Mesenchymal stem cell (in vitro differentiated cells and primary cell): Measurements from ENCODE around the gene PLEKHD1.

ENCODE experiments used
- DNase-seq: peaks from one replicate; pipeline ENCODE4 v3.0.0-alpha.2; 2013
- H2AFZ ChIP-seq: one replicate; pipeline ENCODE4 v1.6.1; 2013; ENCODE audit warnings: low read depth, mild to moderate bottlenecking, control low read depth, inconsistent platforms, low read length, moderate library complexity
- H2AK5ac ChIP-seq: 2 replicates; pipeline ENCODE4 v1.6.1; 2013; ENCODE audit warnings: low read length, moderate library complexity, mild to moderate bottlenecking, inconsistent platforms; ENCODE audit not compliant: severe bottlenecking
- H2BK120ac ChIP-seq: one replicate; pipeline ENCODE4 v1.6.1; 2013; ENCODE audit warnings: low read depth, mild to moderate bottlenecking, inconsistent platforms, low read length, moderate library complexity
- H2BK12ac ChIP-seq, 2 experiments: one replicate each; pipeline ENCODE4 v1.6.1; 2013; ENCODE audit warnings: inconsistent platforms in 2 of 2, low read length in 2 of 2, mild to moderate bottlenecking in 2 of 2, moderate library complexity in 2 of 2, control low read depth in 1 of 2
- H2BK15ac ChIP-seq: one replicate; pipeline ENCODE4 v1.6.1; 2013; ENCODE audit warnings: mild to moderate bottlenecking, low read depth, inconsistent platforms; ENCODE audit not compliant: poor library complexity, severe bottlenecking
- H2BK5ac ChIP-seq: 2 replicates; pipeline ENCODE4 v1.6.1; 2013; ENCODE audit warnings: low read depth, mild to moderate bottlenecking, low read length, control low read depth, inconsistent platforms; ENCODE audit not compliant: poor library complexity, severe bottlenecking
- H3K14ac ChIP-seq, 2 experiments: one replicate each; pipeline ENCODE4 v1.6.1; 2013; ENCODE audit warnings: inconsistent platforms in 2 of 2, low read length in 2 of 2, control low read depth in 1 of 2, mild to moderate bottlenecking in 1 of 2, moderate library complexity in 1 of 2
- H3K18ac ChIP-seq, 2 experiments: one replicate each; pipeline ENCODE4 v1.6.1; 2013; ENCODE audit warnings: inconsistent platforms in 2 of 2, low read length in 2 of 2, control low read depth in 1 of 2, low read depth in 1 of 2, mild to moderate bottlenecking in 1 of 2
- H3K23ac ChIP-seq, 2 experiments: one replicate each; pipeline ENCODE4 v1.6.1; 2013; ENCODE audit warnings: inconsistent platforms in 2 of 2, low read length in 2 of 2, mild to moderate bottlenecking in 2 of 2, moderate library complexity in 2 of 2, control low read depth in 1 of 2
- H3K27ac ChIP-seq: 2 replicates; pipeline ENCODE4 v1.5.1; 2013; ENCODE audit warnings: mild to moderate bottlenecking, moderate library complexity, low read length, control low read depth, inconsistent platforms; ENCODE audit not compliant: poor library complexity, severe bottlenecking
- H3K27me3 ChIP-seq, 2 experiments: 2 replicates each; pipeline versions ENCODE4 v1.6.1 to v1.7.0; 2013; ENCODE audit warnings: low read length in 2 of 2, mild to moderate bottlenecking in 2 of 2, moderate library complexity in 2 of 2, control low read depth in 1 of 2, inconsistent platforms in 1 of 2; ENCODE audit not compliant: control insufficient read depth in 1 of 2, insufficient read depth in 1 of 2
- H3K36me3 ChIP-seq, 2 experiments: 2 replicates each; pipeline versions ENCODE4 v1.6.1 to v1.7.0; 2013; ENCODE audit warnings: low read length in 2 of 2, control low read depth in 1 of 2, inconsistent platforms in 1 of 2, low read depth in 1 of 2, mild to moderate bottlenecking in 1 of 2; ENCODE audit not compliant: insufficient read depth in 2 of 2, control insufficient read depth in 1 of 2
- H3K4ac ChIP-seq, 2 experiments: one replicate each; pipeline ENCODE4 v1.6.1; 2013; ENCODE audit warnings: inconsistent platforms in 2 of 2, low read length in 2 of 2, mild to moderate bottlenecking in 2 of 2, moderate library complexity in 2 of 2, control low read depth in 1 of 2, low read depth in 1 of 2
- H3K4me1 ChIP-seq: 2 replicates; pipeline ENCODE4 v1.6.1; 2013; ENCODE audit warnings: low read depth, low read length, control low read depth; ENCODE audit not compliant: control insufficient read depth, insufficient read depth
- H3K4me2 ChIP-seq: 2 replicates; pipeline ENCODE4 v1.6.1; 2013; ENCODE audit warnings: low read length, mild to moderate bottlenecking, inconsistent platforms; ENCODE audit not compliant: poor library complexity, severe bottlenecking
- H3K4me3 ChIP-seq, 2 experiments: 2 replicates each; pipeline versions ENCODE4 v1.5.1 to v1.7.0; 2013; ENCODE audit warnings: low read length in 2 of 2, mild to moderate bottlenecking in 2 of 2, control low read depth in 1 of 2, low read depth in 1 of 2; ENCODE audit not compliant: insufficient read depth in 1 of 2
- H3K79me1 ChIP-seq: replicated peaks from 2 replicates; pipeline ENCODE4 v1.6.1; 2013; ENCODE audit warnings: mild to moderate bottlenecking, control low read depth, low read length, inconsistent platforms; ENCODE audit not compliant: poor library complexity, severe bottlenecking
- H3K9ac ChIP-seq: 2 replicates; pipeline ENCODE4 v1.7.0; 2013; ENCODE audit warnings: mild to moderate bottlenecking, low read length, moderate library complexity
- H3K9me3 ChIP-seq: 2 replicates; pipeline ENCODE4 v1.7.0; 2013; ENCODE audit warnings: mild to moderate bottlenecking, low read length; ENCODE audit not compliant: control insufficient read depth
- H4K8ac ChIP-seq: one replicate; pipeline ENCODE4 v1.6.1; 2013; ENCODE audit warnings: inconsistent platforms, mild to moderate bottlenecking, low read length, moderate library complexity
- H4K91ac ChIP-seq: one replicate; pipeline ENCODE4 v1.6.1; 2013; ENCODE audit warnings: mild to moderate bottlenecking, low read length, inconsistent platforms
- WGBS: methylation state at CpG from one replicate; pipeline ENCODE4 v1.1.7; 2013; ENCODE audit warnings: mixed read lengths; 5-methylcytosine and 5-hydroxymethylcytosine counted together

The PLEKHD1 gene

DNA sequence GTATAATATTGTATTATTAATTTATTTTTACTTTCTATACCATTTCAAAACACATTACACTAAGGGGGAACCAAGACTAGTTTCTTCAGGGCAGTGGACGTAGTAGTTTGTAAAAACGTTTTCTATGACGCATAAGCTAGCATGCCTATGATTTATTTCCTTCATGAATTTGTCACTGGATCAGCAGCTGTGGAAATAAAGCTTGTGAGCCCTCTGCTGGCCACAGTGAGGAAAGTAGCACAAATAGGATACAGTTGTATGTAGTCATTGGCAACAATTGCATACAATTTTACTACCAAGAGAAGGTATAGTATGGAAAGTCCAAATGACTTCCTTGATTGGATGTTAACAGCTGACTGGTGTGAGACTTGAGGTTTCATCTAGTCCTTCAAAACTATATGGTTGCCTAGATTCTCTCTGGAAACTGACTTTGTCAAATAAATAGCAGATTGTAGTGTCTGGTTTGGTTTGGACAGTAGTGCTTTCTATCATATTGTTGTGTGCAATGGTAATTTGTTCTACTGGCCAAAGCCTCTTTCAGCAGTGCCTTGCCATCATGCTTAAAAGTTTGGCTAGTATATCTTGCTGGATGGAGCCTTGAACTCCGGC, 24.3 kb upstream of the PLEKHD1 start:
- no peaks in the 10 kb centered on the region for H3K9me3 ChIP-seq
- H2BK120ac ChIP-seq = no peak overlapping the region
- no peak overlapping the region for H3K14ac ChIP-seq
- H2BK15ac ChIP-seq = no peak overlapping the region
- peaks cover 14 to 63% of the 10 kb centered on the region in 2 experiments for H3K36me3 ChIP-seq
- H3K27ac ChIP-seq = no peak overlapping the region
- no peak overlapping the region for H2AFZ ChIP-seq
- 27% methylated on average over 4 of the region's 4 CpGs for WGBS
- H3K27me3 ChIP-seq = no peaks in the 10 kb centered on the region
- H3K18ac ChIP-seq = no peak overlapping the region
- DNase-seq = peak; percentile 92
- no peak overlapping the region for H4K91ac ChIP-seq
- H4K8ac ChIP-seq = no peak overlapping the region
- H3K4me1 ChIP-seq = no peaks in the 10 kb centered on the region
- H3K4ac ChIP-seq = no peak overlapping the region
- no peak overlapping the region for H3K4me3 ChIP-seq
- peaks cover 7% of the 10 kb centered on the region for H3K79me1 ChIP-seq
- no peak overlapping the region for H2BK5ac ChIP-seq
- H3K4me2 ChIP-seq = no peak overlapping the region
- H2AK5ac ChIP-seq = no peak overlapping the region
- peak overlapping the region; percentile 46 for H3K9ac ChIP-seq
- H3K23ac ChIP-seq = no peak overlapping the region
- no peak overlapping the region for H2BK12ac ChIP-seq

DNA sequence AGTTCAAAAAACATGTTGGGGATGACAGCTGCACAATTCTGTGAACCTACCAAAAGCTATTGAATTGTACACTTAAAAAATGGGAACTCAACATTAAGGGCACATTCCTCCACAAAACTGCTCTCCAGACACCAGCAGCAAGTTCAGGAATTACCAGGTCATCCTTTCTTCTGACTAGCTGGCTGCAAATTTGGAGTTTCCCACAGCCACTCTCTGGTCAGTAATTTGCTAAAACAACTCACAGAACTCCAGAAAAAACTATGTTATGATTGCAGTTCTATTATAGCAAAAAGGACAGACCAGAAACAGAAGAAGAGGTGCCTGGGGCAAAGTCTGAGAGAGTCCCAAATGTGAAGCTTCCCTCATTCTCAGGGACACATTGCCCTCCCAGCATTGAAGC, 20.1 kb upstream of the PLEKHD1 start:
- Histone ChIP-seq H2BK15ac (no peak overlapping the region), H3K27ac (peak overlapping the region; percentile 93), H4K8ac (no peak overlapping the region), H3K9ac (peak overlapping the region; percentile 10), H3K23ac (no peak overlapping the region), H3K4ac (peak overlapping the region in 1 of 2 experiments; percentile 69), H4K91ac (no peak overlapping the region), H2AK5ac (no peak overlapping the region), H3K4me2 (peak overlapping the region; percentile 19), H2BK120ac (no peak overlapping the region), H2BK5ac (no peak overlapping the region), H3K14ac (no peak overlapping the region), H3K4me1 (no peaks in the 10 kb centered on the region), H3K36me3 (peaks cover 3 to 27% of the 10 kb centered on the region in 2 experiments), H3K4me3 (no peak overlapping the region), H2BK12ac (no peak overlapping the region), H3K9me3 (no peaks in the 10 kb centered on the region), H3K79me1 (peaks cover 6% of the 10 kb centered on the region), H2AFZ (peak overlapping the region; percentile 36), H3K18ac (no peak overlapping the region), H3K27me3 (no peaks in the 10 kb centered on the region)
- DNase-seq = peak; percentile 82

DNA sequence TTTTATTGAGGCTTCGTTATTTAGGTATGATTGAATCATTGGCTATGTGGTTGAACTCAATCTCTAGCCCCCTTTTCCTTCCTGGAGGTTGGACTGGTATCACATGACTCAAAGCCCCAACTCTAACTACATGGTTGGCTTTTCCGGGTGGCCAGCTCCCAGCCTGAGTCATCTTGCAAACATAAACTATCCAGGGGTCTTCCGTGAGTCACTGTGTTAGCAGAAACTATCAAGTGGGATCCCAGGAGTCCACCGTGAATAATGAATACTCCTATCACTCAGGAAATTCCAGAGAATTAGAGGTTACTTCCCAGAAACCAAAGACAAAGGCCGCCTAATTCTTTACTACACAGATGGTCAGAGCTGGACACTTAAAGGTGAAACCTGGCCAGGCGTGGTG, 19.7 kb upstream of the PLEKHD1 start:
- no peak overlapping the region for H3K4me2 ChIP-seq
- H3K4ac ChIP-seq = no peak overlapping the region
- WGBS = 0% methylated on average over 5 of the region's 6 CpGs
- H4K91ac ChIP-seq = no peak overlapping the region
- no peak overlapping the region for H3K23ac ChIP-seq
- H3K9me3 ChIP-seq = no peaks in the 10 kb centered on the region
- no peak overlapping the region for H2BK15ac ChIP-seq
- peak overlapping the region; percentile 37 for H4K8ac ChIP-seq
- no peak overlapping the region for H2BK5ac ChIP-seq
- H3K79me1 ChIP-seq = peaks cover 6% of the 10 kb centered on the region
- H2BK120ac ChIP-seq = no peak overlapping the region
- H3K27me3 ChIP-seq = no peaks in the 10 kb centered on the region
- peak; percentile 98 for DNase-seq
- no peaks in the 10 kb centered on the region for H3K4me1 ChIP-seq
- peak overlapping the region; percentile 93 for H3K27ac ChIP-seq
- peak overlapping the region; percentile 36 for H2AFZ ChIP-seq
- H3K18ac ChIP-seq = no peak overlapping the region
- H2BK12ac ChIP-seq = no peak overlapping the region
- H3K4me3 ChIP-seq = no peak overlapping the region
- peaks cover 3 to 25% of the 10 kb centered on the region in 2 experiments for H3K36me3 ChIP-seq
- H2AK5ac ChIP-seq = no peak overlapping the region
- H3K14ac ChIP-seq = no peak overlapping the region
- peak overlapping the region; percentile 10 for H3K9ac ChIP-seq

DNA sequence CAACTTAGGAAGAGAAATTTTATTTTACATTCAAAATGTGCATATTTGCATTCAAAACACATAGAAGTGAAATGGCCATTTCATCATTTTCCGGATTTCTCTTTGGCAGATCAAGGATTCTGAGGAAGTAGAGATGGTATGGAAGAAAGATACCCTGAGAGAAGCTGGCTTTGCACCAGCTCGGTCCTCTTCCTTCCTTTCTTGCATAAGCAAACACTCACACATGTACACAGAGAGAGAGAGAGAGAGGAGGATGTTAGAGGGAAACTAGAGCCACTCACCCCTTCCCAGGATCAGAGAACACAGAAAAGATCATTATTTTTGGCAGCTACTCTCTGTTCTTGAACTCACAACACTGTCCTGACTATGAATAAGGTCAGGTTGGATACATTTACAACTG, 15.6 kb upstream of the PLEKHD1 start:
- H2AFZ ChIP-seq = no peak overlapping the region
- H3K9me3 ChIP-seq = no peaks in the 10 kb centered on the region
- peaks cover 0 to 6% of the 10 kb centered on the region in 2 experiments for H3K27me3 ChIP-seq
- peaks cover 3% of the 10 kb centered on the region for H3K4me1 ChIP-seq
- H3K4me2 ChIP-seq = no peak overlapping the region
- no CpG with 5 or more reads among the region's 2 CpGs for WGBS
- H3K4me3 ChIP-seq = no peak overlapping the region
- H3K23ac ChIP-seq = no peak overlapping the region
- DNase-seq = peak; percentile 21
- H3K79me1 ChIP-seq = no peaks in the 10 kb centered on the region
- H2BK120ac ChIP-seq = no peak overlapping the region
- H3K27ac ChIP-seq = no peak overlapping the region
- H3K18ac ChIP-seq = no peak overlapping the region
- no peak overlapping the region for H3K14ac ChIP-seq
- no peak overlapping the region for H3K9ac ChIP-seq
- H2BK15ac ChIP-seq = no peak overlapping the region
- H4K91ac ChIP-seq = no peak overlapping the region
- H3K4ac ChIP-seq = no peak overlapping the region
- H4K8ac ChIP-seq = no peak overlapping the region
- H2AK5ac ChIP-seq = no peak overlapping the region
- H2BK5ac ChIP-seq = no peak overlapping the region
- H2BK12ac ChIP-seq = no peak overlapping the region
- H3K36me3 ChIP-seq = peaks cover 0 to 6% of the 10 kb centered on the region in 2 experiments
